GM03348 (cell line): ENCODE measurements around the gene AKAP7.
A peak's percentile ranks its signal among the peaks of the same experiment; 100 is the strongest.

Source experiments
- DNase-seq: peaks from one replicate; pipeline ENCODE4 v3.0.0; 2012; ENCODE audit warnings: low spot score

The AKAP7 gene

DNA sequence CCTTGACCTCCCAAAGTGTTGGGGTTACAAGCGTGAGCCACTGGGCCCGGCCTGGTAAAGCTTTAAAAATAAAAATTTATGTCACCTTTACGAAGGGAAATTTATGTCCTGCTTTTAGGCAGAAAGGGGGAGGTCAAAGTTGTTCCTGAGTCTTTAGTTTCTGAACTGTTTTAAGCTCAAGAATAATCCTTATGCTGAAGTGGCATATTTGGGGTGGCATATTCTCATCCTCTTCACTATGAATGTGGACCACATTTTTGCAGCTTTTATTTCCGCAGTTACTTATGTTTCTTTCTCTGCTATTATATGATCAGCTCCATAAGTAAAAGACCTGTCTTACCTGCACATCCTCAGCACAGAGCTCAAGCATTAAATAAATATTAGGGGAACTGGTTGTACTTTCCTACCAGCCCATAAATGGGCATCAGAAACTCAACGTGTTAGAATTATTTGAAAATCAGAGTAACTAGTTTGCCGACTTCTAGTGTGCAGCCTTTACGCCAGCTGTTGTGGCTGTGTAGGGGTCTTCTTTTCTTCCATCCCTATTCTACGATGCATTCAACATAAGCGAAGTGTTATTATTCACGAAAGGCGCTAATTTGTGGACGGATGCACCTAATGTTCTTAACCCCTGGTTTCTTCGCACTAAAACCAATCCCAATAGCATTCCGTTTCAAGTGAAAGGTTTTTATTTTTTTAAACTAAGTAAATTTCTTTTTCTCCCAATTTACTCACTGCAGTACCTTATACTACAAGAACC is 867 bp upstream of the AKAP7 start:
- DNase-seq = no peak

DNA sequence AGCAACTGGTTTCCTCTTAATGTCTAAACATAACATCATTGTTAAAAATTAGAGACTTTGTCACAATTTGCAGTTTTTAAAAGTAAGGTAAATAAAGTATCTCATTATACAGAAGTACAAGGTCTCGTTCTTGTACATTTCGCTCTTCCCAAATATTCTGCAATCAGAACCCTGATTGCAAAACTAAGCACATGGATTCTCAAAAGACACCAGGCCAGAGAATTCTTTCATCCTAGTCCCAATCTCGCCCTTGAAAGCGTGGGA is 355 bp upstream of the AKAP7 start:
- no peak for DNase-seq

GRCh38 chr6:131136021-131136786 is 937 bp downstream of the AKAP7 start:
- peak; percentile 51 for DNase-seq

DNA sequence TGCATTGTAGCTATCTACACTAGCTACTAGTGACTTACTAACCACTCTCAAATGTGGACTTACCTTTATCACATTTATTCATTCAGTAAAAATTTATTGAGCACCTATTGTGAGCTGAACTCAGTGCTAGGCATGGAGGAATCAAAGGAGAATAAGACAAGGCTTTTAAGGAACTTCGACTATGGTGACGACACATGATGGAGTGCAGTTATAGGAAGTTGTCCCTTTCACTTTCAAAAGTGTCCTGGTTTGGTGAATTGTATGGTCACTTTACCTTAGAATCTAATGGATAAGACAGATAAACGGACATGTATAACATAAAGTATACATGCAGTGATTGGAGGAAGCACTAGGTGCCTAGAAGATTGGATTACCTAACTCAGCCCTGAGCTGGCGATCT is 4.3 kb downstream of the AKAP7 start:
- DNase-seq = no peak

DNA sequence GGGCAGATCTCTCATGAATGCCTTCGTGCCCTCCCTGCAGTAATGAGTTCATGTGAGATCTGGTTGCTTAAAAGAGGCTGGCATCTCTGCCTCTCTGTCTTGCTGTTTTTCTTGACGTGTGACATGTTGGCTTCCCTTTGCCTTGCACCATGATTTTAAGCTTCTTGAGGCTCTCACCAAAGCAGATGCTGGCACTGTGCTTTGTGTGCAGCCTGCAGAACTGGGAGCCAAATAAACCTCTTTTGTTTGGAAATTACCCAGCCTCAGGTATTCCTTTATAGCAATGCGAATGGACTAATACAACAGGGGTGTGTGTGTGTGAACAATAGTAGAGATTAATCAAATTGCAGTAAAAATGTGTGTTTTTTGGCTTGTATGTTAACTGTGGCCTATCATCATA is 8.1 kb downstream of the AKAP7 start:
- DNase-seq = no peak

- DNase-seq = no peak
Observed at GRCh38 chr6:131146865-131147264, 11.6 kb downstream of the AKAP7 start.

DNA sequence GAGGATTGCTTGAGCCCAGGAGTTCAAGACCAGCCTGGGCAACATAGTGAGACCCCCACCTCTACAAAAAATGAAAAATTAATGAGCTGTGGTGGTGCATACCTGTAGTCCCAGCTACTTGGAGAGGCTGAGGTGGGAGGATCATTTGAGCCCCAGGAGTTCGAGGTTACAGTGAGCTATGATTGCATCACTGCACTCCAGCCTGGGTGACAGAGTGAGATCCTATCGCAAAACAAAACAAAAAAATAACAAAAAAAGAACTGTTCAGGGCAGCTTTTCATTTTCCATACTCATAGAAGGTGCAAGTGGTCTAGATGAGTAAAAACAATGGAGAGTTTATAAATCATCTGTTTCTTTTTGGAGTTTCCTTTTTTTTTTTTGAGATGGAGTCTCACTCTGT is 21.1 kb downstream of the AKAP7 start:
- DNase-seq = no peak

DNA sequence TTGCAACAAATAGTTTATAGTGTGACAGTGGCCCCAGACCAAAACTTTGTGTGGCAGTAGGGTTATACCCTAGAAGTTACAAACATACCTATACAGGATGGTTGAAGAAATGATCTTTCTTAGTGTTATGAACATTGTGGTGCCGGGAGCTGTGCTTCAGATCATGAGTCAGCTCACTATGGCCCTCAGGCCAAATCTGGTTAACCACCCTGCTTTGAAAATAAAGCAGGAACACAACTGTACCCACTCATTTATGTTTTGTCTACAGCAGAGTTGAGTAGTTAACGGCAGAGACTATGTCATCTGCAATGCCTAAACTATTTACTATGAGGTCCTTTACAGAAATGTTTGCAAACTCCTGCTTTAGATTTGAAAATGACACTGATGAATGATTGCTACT is 24.3 kb downstream of the AKAP7 start:
- DNase-seq = peak; percentile 66

GRCh38 chr6:131160254-131160758 is 25.0 kb downstream of the AKAP7 start:
- no peak for DNase-seq

- no peak for DNase-seq
Observed at GRCh38 chr6:131161987-131162386, 26.7 kb downstream of the AKAP7 start.

GRCh38 chr6:131163886-131164285 is 28.6 kb downstream of the AKAP7 start:
- no peak for DNase-seq

GRCh38 chr6:131164506-131164905 is 29.2 kb downstream of the AKAP7 start:
- peak; percentile 22 for DNase-seq

DNA sequence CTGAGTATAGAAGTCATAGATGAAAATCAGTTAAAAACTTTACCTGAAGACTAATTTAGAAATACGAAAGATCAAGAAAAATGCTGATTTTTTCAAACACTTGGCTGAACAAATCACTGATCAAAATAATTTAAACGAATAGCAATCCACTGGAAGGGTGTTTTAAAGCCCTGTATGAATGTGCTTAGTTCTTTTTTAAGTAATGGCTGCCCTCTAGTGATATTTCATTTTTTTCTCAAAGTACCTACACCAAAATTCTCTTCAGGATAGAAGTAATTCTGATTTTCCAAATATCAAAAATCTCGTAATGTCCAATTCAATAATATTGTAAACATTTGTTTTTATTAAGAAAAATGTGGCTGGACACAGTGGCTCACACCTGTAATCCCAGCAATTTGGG is 32.5 kb downstream of the AKAP7 start:
- DNase-seq = no peak

- no peak for DNase-seq
Observed at GRCh38 chr6:131169613-131170012, 34.3 kb downstream of the AKAP7 start.

DNA sequence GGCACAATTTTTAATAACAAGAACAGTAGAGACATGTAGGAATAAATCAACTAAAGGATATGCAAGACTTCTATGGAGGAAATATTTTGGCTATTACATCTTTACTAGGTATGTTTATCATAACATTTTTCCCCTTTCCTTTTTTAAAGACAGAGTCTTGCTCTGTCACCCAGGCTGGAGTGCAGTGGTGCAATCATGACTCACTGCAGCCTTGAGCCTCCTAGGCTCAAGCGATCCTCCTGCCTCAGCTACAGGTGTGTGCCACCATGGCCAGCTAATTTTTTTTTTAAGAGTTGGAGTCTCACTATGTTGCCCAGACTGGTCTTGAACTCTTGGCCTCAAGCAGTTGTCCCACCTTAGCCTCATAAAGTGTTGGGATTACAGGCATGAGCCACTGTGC is 37.0 kb downstream of the AKAP7 start:
- no peak for DNase-seq

DNA sequence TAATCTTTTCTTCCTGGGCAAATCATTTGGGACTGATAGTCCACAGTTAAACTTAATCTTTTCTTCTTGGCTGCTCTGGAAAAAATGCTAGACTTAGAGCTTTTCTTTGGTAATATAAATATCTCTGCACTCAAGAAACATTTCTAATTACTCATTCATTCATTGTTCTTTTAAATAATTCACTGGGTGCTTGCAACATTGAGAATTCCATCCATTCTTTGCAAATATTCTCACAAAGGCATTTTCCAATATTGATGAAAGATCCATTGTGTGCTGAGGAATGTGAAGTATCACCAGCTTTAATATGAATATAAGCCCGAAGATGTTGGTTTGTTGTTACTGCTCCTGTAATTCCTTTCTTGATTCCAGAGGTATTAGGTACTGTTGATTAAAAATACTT is 38.4 kb downstream of the AKAP7 start:
- peak; percentile 72 for DNase-seq

- DNase-seq = no peak
Observed at GRCh38 chr6:131175564-131175963, 40.3 kb downstream of the AKAP7 start.

DNA sequence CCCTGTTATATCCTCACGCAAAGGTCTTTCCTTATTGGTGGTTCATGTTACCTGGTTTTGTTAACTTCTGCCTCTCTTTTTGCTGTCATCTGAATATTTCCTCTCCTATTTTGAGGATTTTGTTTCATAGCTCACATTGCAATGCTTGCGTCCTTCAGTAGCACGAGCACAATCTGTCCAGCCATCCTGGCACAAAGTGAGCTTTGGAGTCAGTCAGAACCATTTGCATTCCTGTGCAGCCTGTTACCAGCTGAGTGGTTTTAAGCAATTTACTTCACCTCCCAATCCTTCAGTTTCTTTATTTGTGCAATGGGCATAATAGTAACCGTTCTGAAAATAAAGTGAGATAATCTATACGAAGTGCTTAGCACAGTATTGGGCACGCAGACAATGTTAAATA is 42.7 kb downstream of the AKAP7 start:
- DNase-seq = no peak

DNA sequence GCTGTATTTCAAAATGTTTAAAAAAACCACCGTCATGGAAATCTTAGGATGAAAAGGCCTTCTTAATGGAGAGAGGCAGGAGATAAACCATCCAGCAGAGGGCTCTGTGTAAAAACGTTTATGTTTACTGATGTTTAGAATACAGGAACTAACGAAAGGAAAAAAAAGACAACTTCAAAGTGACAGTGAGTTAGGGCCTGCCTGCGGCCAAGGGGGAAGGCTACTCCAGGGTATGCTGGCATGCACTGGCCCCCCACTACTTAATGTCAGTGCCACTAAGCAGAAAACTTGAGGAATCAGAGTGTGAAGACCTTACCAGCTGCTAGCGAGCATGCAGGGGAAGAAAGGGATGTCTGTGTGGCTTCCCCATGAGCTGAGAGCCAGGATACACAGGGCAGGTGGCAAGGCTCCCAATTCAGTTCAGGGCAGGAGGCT is 47.7 kb downstream of the AKAP7 start:
- peak; percentile 57 for DNase-seq

DNA sequence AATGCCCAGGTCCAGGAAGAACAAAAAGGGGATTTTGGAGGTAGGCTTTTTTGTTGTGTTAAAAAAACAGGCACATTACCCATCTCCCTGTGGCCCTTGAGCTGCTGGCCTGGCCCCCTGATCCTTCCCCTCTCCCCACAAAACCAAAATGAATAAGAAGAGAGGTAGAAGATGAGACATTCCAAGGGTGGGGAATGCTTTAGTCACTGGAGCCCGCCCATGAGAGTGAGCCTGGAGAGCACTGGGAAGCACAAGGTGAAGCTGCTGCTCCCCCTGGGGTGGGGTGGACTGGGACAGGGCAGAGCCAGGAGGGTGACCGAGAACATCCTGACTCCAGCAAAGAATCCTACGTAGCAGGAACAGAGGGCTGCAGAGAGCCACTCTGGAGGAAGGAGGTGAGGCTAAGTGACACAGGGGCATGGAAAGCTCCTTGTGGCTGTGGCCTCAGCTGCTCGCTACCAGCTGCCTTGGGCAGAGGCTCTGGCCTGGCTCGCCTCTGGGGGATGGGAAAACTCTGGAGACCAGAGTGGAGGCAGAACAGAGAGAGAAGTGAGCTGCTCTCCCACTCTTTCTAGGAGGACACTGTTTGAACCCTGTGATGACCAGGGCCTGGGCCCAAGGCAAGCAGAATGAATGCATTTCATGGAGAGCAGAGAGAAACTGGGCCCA is 48.3 kb downstream of the AKAP7 start:
- no peak for DNase-seq

DNA sequence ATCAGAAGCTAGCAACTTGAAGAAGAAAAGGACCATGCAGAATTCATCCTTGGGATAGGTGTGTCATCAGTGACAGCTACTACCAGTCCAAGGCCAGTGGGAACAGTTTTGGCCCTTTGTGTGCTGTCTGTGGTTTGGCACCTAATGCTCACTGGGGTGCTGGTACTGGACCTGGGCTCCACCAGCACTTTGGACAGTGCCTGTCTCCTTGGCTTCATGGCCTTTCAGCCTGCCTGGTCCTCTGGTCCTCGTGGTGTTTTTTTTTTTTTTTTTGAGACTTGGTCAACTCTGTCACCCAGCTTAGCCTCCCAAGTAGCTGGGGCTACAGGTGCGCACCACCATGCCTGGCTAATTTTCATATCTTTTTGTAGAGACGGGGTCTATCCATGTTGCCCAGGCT is 56.3 kb downstream of the AKAP7 start:
- DNase-seq = no peak

GRCh38 chr6:131197716-131198115 is 62.4 kb downstream of the AKAP7 start:
- no peak for DNase-seq
